Measurements from ENCODE around the gene RACK1. TPM values are rescaled to one million over a fixed set of nuclear protein-coding genes. Genes with fewer than 3 reads are reported as not detected.

Gene RACK1
- total and polyA plus RNA-seq, 2 of the 13 experiments (the other 11 are each of a cell fraction or from before 2014, with no cell fraction given): 2,514 to 6,141 TPM

GRCh38 chr5:181188700-181189362 is 54.9 kb downstream of the RACK1 start (continued):
- no peak for TF ChIP-seq ZNF10 (CRISPR knock-in tag; IDR thresholded peaks at IDR 0.05; ENCODE audit: borderline replicate concordance, low read depth)
- no peak for TF ChIP-seq TFE3 (CRISPR knock-in tag; IDR thresholded peaks at IDR 0.05)
- peak; percentile 97 for TF ChIP-seq ZNF24 (IDR thresholded peaks at IDR 0.05)
- no peak for TF ChIP-seq ZBTB46 (CRISPR knock-in tag; IDR thresholded peaks at IDR 0.05; ENCODE audit: borderline replicate concordance)
- peak; percentile 19; the same call in 1 of the 2 replicates for TF ChIP-seq ARNT2 (CRISPR knock-in tag; IDR thresholded peaks at IDR 0.05; ENCODE audit: low read depth)
- TF ChIP-seq ZBTB3 (CRISPR knock-in tag; IDR thresholded peaks at IDR 0.05; ENCODE audit: borderline replicate concordance, low read depth): 0 out of 2 replicates have a peak, but pooled peaks have one; percentile 51
- no peak for TF ChIP-seq SKI (IDR thresholded peaks at IDR 0.05; ENCODE audit: partially characterized antibody)
- TF ChIP-seq NFIC (IDR thresholded peaks at IDR 0.05; ENCODE audit: low read length): peak; percentile 27; the same call in 1 of the 2 replicates
- TF ChIP-seq RXRB (CRISPR knock-in tag; IDR thresholded peaks at IDR 0.05; ENCODE audit: borderline replicate concordance): no peak
- 0 out of 2 replicates have a peak, but pooled peaks have one; percentile 27 for TF ChIP-seq HNF1B (CRISPR knock-in tag; IDR thresholded peaks at IDR 0.05)
- TF ChIP-seq PREB (CRISPR knock-in tag; IDR thresholded peaks at IDR 0.05): no peak
- no peak for TF ChIP-seq ZNF468 (CRISPR knock-in tag; IDR thresholded peaks at IDR 0.05)
- no peak for TF ChIP-seq GATAD1 (CRISPR knock-in tag; IDR thresholded peaks at IDR 0.05)
- no peak for TF ChIP-seq JUN (CRISPR knock-in tag; IDR thresholded peaks at IDR 0.05)
- TF ChIP-seq ZUFSP (CRISPR knock-in tag; IDR thresholded peaks at IDR 0.05; ENCODE audit: borderline replicate concordance): no peak
- TF ChIP-seq, protein P1, sequence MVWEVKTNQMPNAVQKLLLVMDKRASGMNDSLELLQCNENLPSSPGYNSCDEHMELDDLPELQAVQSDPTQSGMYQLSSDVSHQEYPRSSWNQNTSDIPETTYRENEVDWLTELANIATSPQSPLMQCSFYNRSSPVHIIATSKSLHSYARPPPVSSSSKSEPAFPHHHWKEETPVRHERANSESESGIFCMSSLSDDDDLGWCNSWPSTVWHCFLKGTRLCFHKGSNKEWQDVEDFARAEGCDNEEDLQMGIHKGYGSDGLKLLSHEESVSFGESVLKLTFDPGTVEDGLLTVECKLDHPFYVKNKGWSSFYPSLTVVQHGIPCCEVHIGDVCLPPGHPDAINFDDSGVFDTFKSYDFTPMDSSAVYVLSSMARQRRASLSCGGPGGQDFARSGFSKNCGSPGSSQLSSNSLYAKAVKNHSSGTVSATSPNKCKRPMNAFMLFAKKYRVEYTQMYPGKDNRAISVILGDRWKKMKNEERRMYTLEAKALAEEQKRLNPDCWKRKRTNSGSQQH (CRISPR knock-in tag; IDR thresholded peaks at IDR 0.05; ENCODE audit: low read depth): no peak
- TF ChIP-seq ZBTB44 (CRISPR knock-in tag; IDR thresholded peaks at IDR 0.05): no peak

Data from HepG2 (cell line).